ENCODE measurements around the gene ANTXRL.
"Not testable (repeated sequence)": the region's sequence is repeated elsewhere in the genome, so short reads cannot be mapped to it uniquely, and the experiment has no call there.

- not testable (repeated sequence) for TF ChIP-seq POLR2AphosphoS5, CTCF (IDR thresholded peaks at IDR 0.05)
These were observed 78.7 kb downstream of the ANTXRL start for GRCh38 chr10:46365484-46365883.
